Astrocyte of the spinal cord (primary cell): ENCODE data around the gene ARHGAP29.

Source experiments
- DNase-seq: peaks from one replicate; pipeline ENCODE4 v3.0.0; 2011; ENCODE audit warnings: low read depth, low spot score
- H3K4me3 ChIP-seq: 2 replicates; pipeline ENCODE4 v1.5.1; 2011; ENCODE audit warnings: low read depth, mild to moderate bottlenecking, low read length, moderate library complexity
- in situ Hi-C: cut with HindIII; loops from 2 replicates; pipeline ENCODE4 v1.10.0; 2017; ENCODE audit warnings: low sequenced_read_pairs
- TF ChIP-seq, protein P1 (sequence below): IDR thresholded peaks from 2 replicates; pipeline ENCODE4 v1.5.1; 2012; ENCODE audit warnings: low read depth, mild to moderate bottlenecking, low read length, inconsistent platforms

The ARHGAP29 gene

DNA sequence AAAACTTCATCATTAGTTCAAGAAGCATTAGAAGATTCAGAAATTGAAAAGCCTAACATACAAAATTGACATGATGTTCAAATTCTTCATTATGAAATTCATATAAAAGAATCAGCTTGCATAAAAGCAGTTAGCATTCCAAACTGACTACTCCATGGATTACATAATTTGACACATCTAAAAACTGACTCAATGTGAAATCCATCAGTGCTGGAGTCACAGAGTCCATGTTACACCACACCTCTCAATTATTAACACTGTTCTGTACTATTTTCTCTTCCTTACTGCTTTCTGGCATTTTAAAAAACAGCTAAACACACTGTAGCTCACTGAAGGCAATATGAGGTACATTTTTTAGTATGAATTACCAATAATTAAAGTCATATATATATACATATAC, 28.0 kb downstream of the ARHGAP29 start:
- no peak for DNase-seq
- H3K4me3 ChIP-seq: no peak overlapping the region
- TF ChIP-seq, protein P1, sequence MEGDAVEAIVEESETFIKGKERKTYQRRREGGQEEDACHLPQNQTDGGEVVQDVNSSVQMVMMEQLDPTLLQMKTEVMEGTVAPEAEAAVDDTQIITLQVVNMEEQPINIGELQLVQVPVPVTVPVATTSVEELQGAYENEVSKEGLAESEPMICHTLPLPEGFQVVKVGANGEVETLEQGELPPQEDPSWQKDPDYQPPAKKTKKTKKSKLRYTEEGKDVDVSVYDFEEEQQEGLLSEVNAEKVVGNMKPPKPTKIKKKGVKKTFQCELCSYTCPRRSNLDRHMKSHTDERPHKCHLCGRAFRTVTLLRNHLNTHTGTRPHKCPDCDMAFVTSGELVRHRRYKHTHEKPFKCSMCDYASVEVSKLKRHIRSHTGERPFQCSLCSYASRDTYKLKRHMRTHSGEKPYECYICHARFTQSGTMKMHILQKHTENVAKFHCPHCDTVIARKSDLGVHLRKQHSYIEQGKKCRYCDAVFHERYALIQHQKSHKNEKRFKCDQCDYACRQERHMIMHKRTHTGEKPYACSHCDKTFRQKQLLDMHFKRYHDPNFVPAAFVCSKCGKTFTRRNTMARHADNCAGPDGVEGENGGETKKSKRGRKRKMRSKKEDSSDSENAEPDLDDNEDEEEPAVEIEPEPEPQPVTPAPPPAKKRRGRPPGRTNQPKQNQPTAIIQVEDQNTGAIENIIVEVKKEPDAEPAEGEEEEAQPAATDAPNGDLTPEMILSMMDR: no peak
- in situ Hi-C loops: no loop called here

DNA sequence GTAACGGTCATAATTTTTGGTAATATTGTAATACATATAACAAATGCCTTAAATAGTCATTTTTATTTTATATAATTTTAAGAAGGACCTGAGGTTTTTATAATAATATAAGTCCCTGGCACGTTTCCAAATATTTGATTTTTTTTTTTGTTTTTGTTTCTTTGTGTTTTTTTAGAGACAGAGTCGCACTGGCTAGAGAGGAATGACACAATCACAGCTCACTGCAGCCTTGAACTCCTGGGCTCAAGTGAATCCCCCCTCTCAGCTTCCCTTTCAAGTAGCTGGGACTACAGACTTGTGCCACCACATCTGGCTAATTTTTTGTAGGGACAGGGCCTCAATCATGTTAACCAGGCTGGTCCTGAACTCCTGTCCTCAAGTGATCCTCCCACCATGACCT, 29.7 kb downstream of the ARHGAP29 start:
- in situ Hi-C loops: no loop called here
- TF ChIP-seq, protein P1: no peak
- H3K4me3 ChIP-seq: no peak overlapping the region
- DNase-seq: no peak

DNA sequence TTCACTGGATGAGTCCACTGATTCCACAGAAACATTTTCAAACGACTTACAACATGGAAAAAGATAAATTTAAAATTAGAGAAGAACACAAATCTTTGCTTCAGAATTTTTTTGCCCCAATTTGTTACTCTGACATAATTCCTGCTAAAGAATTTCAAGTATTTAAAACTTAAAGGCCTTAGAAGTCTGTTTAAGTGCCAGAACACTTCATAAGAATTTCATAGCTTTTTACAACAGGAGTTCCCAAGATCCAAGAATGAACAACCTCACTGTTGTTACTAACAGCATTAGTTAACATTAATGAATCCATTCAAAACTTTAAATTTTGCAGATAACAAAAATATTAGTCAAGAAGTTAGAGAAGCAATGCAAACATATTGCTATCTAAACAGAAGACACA, 31.7 kb downstream of the ARHGAP29 start:
- in situ Hi-C loops: no loop called here
- H3K4me3 ChIP-seq: no peak overlapping the region
- TF ChIP-seq, protein P1: no peak
- no peak for DNase-seq

DNA sequence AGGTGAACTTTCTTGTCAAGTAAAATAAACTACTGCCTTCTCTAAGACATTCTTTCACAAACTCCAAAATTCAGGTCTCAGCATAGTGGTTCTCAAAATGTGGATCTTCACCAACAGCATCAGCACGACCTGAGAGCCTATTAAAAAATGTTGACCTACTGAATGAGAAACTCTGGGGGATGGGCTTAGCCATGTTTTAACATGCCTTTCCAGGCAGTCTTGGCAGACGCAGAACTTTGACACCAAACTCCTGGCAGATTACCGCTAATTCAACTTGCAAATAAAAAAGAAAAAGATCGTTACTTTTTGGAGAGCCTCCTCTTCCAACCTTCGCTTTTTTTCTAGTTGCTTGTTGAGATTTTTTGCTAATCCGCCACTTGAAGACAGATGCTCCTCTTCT, 35.1 kb downstream of the ARHGAP29 start:
- DNase-seq: no peak
- in situ Hi-C loops: no loop called here
- no peak overlapping the region for H3K4me3 ChIP-seq
- TF ChIP-seq, protein P1: no peak

DNA sequence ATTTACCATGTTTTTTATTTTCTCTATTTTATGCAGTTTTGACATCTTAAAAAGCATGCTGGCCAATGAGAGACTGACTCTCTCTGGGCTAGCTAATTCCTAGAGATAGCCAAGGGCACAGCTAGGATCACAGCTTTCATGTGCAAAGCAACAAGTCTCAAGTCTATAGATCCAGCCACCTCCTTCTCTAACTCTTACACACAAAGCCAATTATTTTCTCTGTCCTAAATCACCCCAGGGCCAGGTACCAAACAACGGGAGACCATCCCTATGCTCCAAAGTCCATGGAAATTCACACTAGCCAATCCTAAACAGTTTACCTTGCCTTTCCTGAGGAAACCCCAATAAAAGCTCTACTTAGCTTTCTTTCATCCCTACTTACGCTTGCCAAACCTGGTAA, 38.0 kb downstream of the ARHGAP29 start:
- no peak overlapping the region for H3K4me3 ChIP-seq
- in situ Hi-C loops: no loop called here
- DNase-seq: no peak
- TF ChIP-seq, protein P1: no peak

DNA sequence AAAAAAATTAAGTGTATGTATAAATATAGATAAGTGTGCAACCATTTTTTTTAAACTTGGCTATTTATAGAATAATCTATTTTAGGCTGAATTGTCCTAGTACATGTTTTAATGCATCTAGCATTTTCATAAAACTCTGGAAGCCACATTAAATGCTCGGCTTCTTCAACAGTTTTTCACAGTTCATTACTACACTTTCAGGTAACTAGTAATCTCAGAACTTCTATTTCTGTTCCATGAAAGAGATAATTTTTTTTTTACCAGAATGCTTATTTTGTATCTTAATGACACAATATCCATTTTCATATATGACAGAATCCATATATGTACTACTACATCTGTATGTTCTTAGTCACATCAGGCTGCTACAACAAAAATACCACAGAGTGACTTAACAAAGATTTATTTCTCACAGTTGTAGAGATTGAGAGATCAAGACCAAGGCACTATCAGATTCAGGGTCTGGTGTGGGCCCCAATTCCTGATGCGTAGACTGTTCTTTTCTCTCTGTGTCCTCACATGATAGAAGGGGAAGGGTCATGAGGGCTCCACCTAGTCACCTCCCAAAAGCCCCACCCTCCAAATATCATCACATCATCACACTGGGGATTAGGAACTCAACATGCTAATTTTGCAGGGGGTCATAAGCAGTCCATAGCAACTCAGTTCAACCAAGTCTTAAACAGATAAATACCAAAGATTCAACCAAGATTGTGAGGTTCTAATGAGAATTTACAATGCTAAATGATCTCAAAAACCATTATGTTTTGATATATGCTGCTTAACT, 43.1 kb downstream of the ARHGAP29 start:
- TF ChIP-seq, protein P1: no peak
- no peak for DNase-seq
- H3K4me3 ChIP-seq: no peak overlapping the region
- in situ Hi-C loops: no loop called here
